Breast epithelium (tissue), 4 donors: ENCODE data around the gene AGAP1. TPM values are rescaled to one million over a fixed set of nuclear protein-coding genes. Genes with fewer than 3 reads are reported as not detected.

Experiments used
- DNase-seq, 2 donors: peaks; one replicate each; pipeline ENCODE4 v3.0.0-alpha.2; 2019; ENCODE audit warnings: low spot score in 2 of 2
- H3K27ac ChIP-seq, 2 donors: fragments of 200-600 bp; sonication (generic) in 1 of 2; one replicate each; pipeline ENCODE4 v1.5.1; 2016 to 2019; ENCODE audit warnings: mild to moderate bottlenecking in 1 of 2
- H3K27me3 ChIP-seq, 2 donors: fragments of 200-600 bp; sonication (generic) in 1 of 2; one replicate each; pipeline versions ENCODE4 v1.5.1 to v1.6.0; 2017 to 2019; ENCODE audit warnings: control low read depth in 1 of 2, mild to moderate bottlenecking in 1 of 2
- H3K36me3 ChIP-seq: fragments of 200-600 bp; one replicate; pipeline ENCODE4 v1.5.1; 2019
- H3K4me1 ChIP-seq, 2 donors: fragments of 200-600 bp; sonication (generic); one replicate each; pipeline ENCODE4 v1.5.1; 2016 to 2019; ENCODE audit warnings: control low read depth in 1 of 2
- H3K4me3 ChIP-seq, 3 donors: fragments of 200-600 bp; sonication (generic); 1 replicate in 2 of 3; 2 replicates in 1 of 3; pipeline ENCODE4 v1.5.1; 2016 to 2019; ENCODE audit warnings: mild to moderate bottlenecking in 3 of 3, moderate library complexity in 2 of 3
- H3K9me3 ChIP-seq, 2 donors: fragments of 200-600 bp; sonication (generic) in 1 of 2; one replicate each; pipeline ENCODE4 v1.5.1; 2016 to 2019; ENCODE audit warnings: control low read depth in 1 of 2
- CTCF ChIP-seq, 3 donors: fragments of 450-650 bp; IDR thresholded peaks; one replicate each; pipeline ENCODE4 v1.5.1; 2016 to 2017; ENCODE audit warnings: antibody characterized with exemption in 3 of 3, mild to moderate bottlenecking in 3 of 3, moderate library complexity in 3 of 3
- POLR2A ChIP-seq: fragments of 450-650 bp; IDR thresholded peaks from one replicate; pipeline ENCODE4 v1.6.1; 2016; ENCODE audit warnings: antibody characterized with exemption, mild to moderate bottlenecking, moderate library complexity
- POLR2AphosphoS5 ChIP-seq, 3 donors: sonication (generic); formaldehyde crosslinking; IDR thresholded peaks; one replicate each; pipeline ENCODE4 v1.6.1; 2017; ENCODE audit warnings: antibody characterized with exemption in 3 of 3
- intact Hi-C: fragments of 100-400 bp; cut with DNase I; formaldehyde crosslinking; loops from one replicate; pipeline ENCODE4 v1.15.1; 2023; ENCODE audit warnings: low total_unique reads
- total RNA-seq, 3 donors: library from RNA; depleted of rRNA; stranded (reverse); fragments of >200 nt; gene quantifications; one replicate each; pipeline ENCODE4 v1.1.0, GENCODE V29; 2016

AGAP1 gene
- total RNA-seq, 3 donors from 2014 or later = 19.7 to 27.1 (median 25.9) TPM

- Histone ChIP-seq H3K9me3 (no peaks in the 10 kb centered on the region), H3K4me3 (no peak overlapping the region), H3K27me3 (no peaks in the 10 kb centered on the region), H3K27ac (peak overlapping the region in 1 of 2 donors; percentile 19), H3K36me3 (no peaks in the 10 kb centered on the region), H3K4me1 (peaks cover 5 to 10% of the 10 kb centered on the region in 2 donors)
- no peak for TF ChIP-seq POLR2AphosphoS5 (IDR thresholded peaks at IDR 0.05)
- TF ChIP-seq CTCF (IDR thresholded peaks at IDR 0.05) = no peak
- no peak for TF ChIP-seq POLR2A
- no peak for DNase-seq
- intact Hi-C loops = no loop called here
These were observed 59.4 kb downstream of the AGAP1 start for GRCh38 chr2:235553291-235553690.

- no peak for DNase-seq
- Histone ChIP-seq H3K27ac (peak overlapping the region in 1 of 2 donors; percentile 19), H3K36me3 (no peaks in the 10 kb centered on the region), H3K27me3 (no peaks in the 10 kb centered on the region), H3K4me3 (no peak overlapping the region), H3K4me1 (peaks cover 5 to 10% of the 10 kb centered on the region in 2 donors), H3K9me3 (no peaks in the 10 kb centered on the region)
- intact Hi-C loops = loop anchor here (2.0 kb wide), 1 partner anchor 53 kb away; no protein-coding TSS in a partner anchor
- TF ChIP-seq POLR2A = no peak
- TF ChIP-seq POLR2AphosphoS5 (IDR thresholded peaks at IDR 0.05) = no peak
- TF ChIP-seq CTCF (IDR thresholded peaks at IDR 0.05) = no peak
These were observed 59.9 kb downstream of the AGAP1 start for GRCh38 chr2:235553696-235554100.

- TF ChIP-seq POLR2A (no peak), CTCF (IDR thresholded peaks at IDR 0.05) (no peak), POLR2AphosphoS5 (IDR thresholded peaks at IDR 0.05) (no peak)
- no peak for DNase-seq
- Histone ChIP-seq H3K4me1 (peaks cover 2 to 10% of the 10 kb centered on the region in 2 donors), H3K36me3 (no peaks in the 10 kb centered on the region), H3K27ac (no peak overlapping the region), H3K4me3 (no peak overlapping the region), H3K9me3 (no peaks in the 10 kb centered on the region), H3K27me3 (no peaks in the 10 kb centered on the region)
- intact Hi-C loops = loop anchor here (2.0 kb wide), 1 partner anchor 54 kb away; no protein-coding TSS in a partner anchor
These were observed 60.5 kb downstream of the AGAP1 start for GRCh38 chr2:235554385-235554784.

- Histone ChIP-seq H3K4me1 (peaks cover 0 to 10% of the 10 kb centered on the region in 2 donors), H3K4me3 (no peak overlapping the region), H3K27ac (no peak overlapping the region)
These were observed 61.1 kb downstream of the AGAP1 start for GRCh38 chr2:235554936-235555335.

More at GRCh38 chr2:235554936-235555335, 61.1 kb downstream of the AGAP1 start:
- no peak for TF ChIP-seq CTCF (IDR thresholded peaks at IDR 0.05)
- TF ChIP-seq POLR2A = no peak
- no peak for TF ChIP-seq POLR2AphosphoS5 (IDR thresholded peaks at IDR 0.05)
- intact Hi-C loops = loop anchor here (2.0 kb wide), 1 partner anchor 54 kb away; no protein-coding TSS in a partner anchor
- Histone ChIP-seq H3K9me3 (no peaks in the 10 kb centered on the region), H3K36me3 (no peaks in the 10 kb centered on the region), H3K27me3 (no peaks in the 10 kb centered on the region)
- no peak for DNase-seq
